Measurements from ENCODE around the gene OXCT1.

DNA sequence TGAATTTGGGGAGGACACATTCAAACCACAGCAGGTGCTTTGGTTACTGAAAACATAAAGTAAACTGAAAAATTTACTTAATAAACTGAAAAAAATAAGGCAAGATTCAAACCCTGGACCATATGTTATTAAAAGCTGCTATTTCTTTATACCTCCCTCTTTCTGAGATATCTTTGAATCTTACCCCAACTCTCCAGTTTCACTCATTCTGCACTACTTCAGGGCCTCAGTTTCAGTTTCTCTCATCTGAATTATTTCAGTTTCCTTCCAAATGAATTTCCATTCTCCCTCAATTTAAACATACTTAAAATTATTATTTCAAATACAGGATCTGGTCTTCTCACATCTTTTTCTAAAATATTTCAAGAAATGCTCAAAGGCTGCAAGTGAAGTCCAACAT is 4.9 kb upstream of the OXCT1 start:
- TF ChIP-seq, protein P1, sequence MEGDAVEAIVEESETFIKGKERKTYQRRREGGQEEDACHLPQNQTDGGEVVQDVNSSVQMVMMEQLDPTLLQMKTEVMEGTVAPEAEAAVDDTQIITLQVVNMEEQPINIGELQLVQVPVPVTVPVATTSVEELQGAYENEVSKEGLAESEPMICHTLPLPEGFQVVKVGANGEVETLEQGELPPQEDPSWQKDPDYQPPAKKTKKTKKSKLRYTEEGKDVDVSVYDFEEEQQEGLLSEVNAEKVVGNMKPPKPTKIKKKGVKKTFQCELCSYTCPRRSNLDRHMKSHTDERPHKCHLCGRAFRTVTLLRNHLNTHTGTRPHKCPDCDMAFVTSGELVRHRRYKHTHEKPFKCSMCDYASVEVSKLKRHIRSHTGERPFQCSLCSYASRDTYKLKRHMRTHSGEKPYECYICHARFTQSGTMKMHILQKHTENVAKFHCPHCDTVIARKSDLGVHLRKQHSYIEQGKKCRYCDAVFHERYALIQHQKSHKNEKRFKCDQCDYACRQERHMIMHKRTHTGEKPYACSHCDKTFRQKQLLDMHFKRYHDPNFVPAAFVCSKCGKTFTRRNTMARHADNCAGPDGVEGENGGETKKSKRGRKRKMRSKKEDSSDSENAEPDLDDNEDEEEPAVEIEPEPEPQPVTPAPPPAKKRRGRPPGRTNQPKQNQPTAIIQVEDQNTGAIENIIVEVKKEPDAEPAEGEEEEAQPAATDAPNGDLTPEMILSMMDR (IDR thresholded peaks at IDR 0.05): no peak
- TF ChIP-seq POLR2A (IDR thresholded peaks at IDR 0.05) (no peak), EP300 (IDR thresholded peaks at IDR 0.05) (no peak)
